GM12878 (cell line): ENCODE results near the gene SSPN.

Experiments used
- CTCF ChIP-seq, 3 experiments: IDR thresholded peaks in 2 of 3; conservative IDR thresholded peaks in 1 of 3; 2 replicates each; pipeline ENCODE4 v1.5.1; 2011; ENCODE audit warnings: low read depth in 3 of 3, low read length in 3 of 3, mild to moderate bottlenecking in 3 of 3, control low read depth in 2 of 3, moderate library complexity in 2 of 3, inconsistent platforms in 1 of 3, mixed read lengths in 1 of 3; ENCODE audit not compliant: control insufficient read depth in 2 of 3, insufficient read depth in 1 of 3; ENCODE audit errors: extremely low read depth in 1 of 3
- NFYA ChIP-seq: IDR thresholded peaks from 2 replicates; pipeline ENCODE4 v1.6.1; 2011; ENCODE audit warnings: low read depth, mild to moderate bottlenecking, low read length, improper control_type of control experiment, borderline replicate concordance

DNA sequence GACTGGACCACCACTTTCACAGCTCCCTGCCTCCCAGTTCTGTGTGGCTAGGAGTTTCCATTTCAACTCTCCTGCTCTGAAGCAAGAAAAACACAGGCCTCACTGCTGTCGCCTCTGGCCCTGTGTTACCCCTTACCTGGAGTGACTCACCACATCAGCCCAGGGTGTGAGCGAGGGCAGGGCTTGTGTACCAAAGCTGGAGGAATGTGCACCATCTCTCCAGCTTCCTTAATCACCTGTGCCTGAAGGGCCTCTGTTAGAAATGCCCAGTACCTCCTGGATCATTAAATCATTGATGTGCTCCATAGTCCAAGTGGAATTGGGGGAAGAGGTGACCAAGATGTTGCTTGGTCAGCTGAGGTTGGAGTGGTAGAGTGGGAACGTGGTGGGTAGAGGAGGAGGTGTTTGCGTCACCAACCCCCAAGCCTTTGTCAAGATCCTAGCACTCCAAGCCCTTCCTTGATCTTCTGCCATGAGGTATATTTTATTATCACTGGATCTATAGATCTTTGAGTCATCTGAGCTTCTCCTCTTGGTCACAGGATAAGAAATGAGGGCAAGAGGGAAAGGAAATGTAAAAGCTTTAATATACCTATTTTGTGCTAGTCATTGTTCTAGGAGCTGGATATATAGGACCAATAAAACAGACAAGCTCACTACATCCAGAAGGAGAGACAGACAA, 51.3 kb downstream of the SSPN start:
- TF ChIP-seq CTCF (IDR thresholded peaks at IDR 0.05 in 2 of 3, conservative IDR thresholded peaks at IDR 0.05 in 1 of 3; ENCODE audit: control insufficient read depth in 2 of 3, extremely low read depth in 1 of 3, insufficient read depth in 1 of 3, low read depth in 3 of 3, low read length in 3 of 3), result no peak
- no peak for TF ChIP-seq NFYA
